ENCODE results near the gene DTNB.
"Not testable (repeated sequence)": the region's sequence is repeated elsewhere in the genome, so short reads cannot be mapped to it uniquely, and the experiment has no call there.

The DTNB gene

GRCh38 chr2:25411753-25412152, 261.6 kb downstream of the DTNB start:
- no peak for DNase-seq

GRCh38 chr2:25411281-25411680, 262.1 kb downstream of the DTNB start:
- no peak for DNase-seq

- no peak for DNase-seq
Measured at GRCh38 chr2:25410370-25410769, 263.0 kb downstream of the DTNB start.

GRCh38 chr2:25409468-25409867, 263.9 kb downstream of the DTNB start:
- DNase-seq: no peak

GRCh38 chr2:25409044-25409443, 264.3 kb downstream of the DTNB start:
- no peak for DNase-seq

GRCh38 chr2:25405611-25406295, 267.6 kb downstream of the DTNB start:
- DNase-seq: no peak

- not testable (repeated sequence) for DNase-seq
Measured at GRCh38 chr2:25403120-25403760, 270.1 kb downstream of the DTNB start.

GRCh38 chr2:25402477-25402876, 270.9 kb downstream of the DTNB start:
- DNase-seq: no peak

GRCh38 chr2:25401307-25402026, 271.9 kb downstream of the DTNB start:
- peak; percentile 96 for DNase-seq

GRCh38 chr2:25400576-25401216, 272.7 kb downstream of the DTNB start:
- DNase-seq: peak; percentile 69

- peak; percentile 69 for DNase-seq
Measured at GRCh38 chr2:25400169-25400568, 273.2 kb downstream of the DTNB start.

GRCh38 chr2:25398534-25398933, 274.8 kb downstream of the DTNB start:
- DNase-seq: no peak

- no peak for DNase-seq
Measured at GRCh38 chr2:25397777-25398176, 275.6 kb downstream of the DTNB start.

- no peak for DNase-seq
Measured at GRCh38 chr2:25389161-25389560, 284.2 kb downstream of the DTNB start.

GRCh38 chr2:25388491-25388890, 284.9 kb downstream of the DTNB start:
- DNase-seq: no peak

- DNase-seq: no peak
Measured at GRCh38 chr2:25387876-25388449, 285.4 kb downstream of the DTNB start.

- no peak for DNase-seq
Measured at GRCh38 chr2:25386971-25387875, 286.2 kb downstream of the DTNB start.

GRCh38 chr2:25385910-25386309, 287.5 kb downstream of the DTNB start:
- no peak for DNase-seq

- no peak for DNase-seq
Measured at GRCh38 chr2:25383806-25384205, 289.6 kb downstream of the DTNB start.

GRCh38 chr2:25381502-25381901, 291.9 kb downstream of the DTNB start:
- no peak for DNase-seq

GRCh38 chr2:25380586-25381375, 292.6 kb downstream of the DTNB start:
- no peak for DNase-seq
